DMS79 (cell line): ENCODE results near the gene C11orf86.
"Not testable (repeated sequence)": the region's sequence is repeated elsewhere in the genome, so short reads cannot be mapped to it uniquely, and the experiment has no call there.

Experiments
- DNase-seq: peaks from one replicate; lab custom pipeline; 2025; lab: John Stamatoyannopoulos, UW

Gene C11orf86, protein sequence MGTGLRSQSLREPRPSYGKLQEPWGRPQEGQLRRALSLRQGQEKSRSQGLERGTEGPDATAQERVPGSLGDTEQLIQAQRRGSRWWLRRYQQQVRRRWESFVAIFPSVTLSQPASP

DNA sequence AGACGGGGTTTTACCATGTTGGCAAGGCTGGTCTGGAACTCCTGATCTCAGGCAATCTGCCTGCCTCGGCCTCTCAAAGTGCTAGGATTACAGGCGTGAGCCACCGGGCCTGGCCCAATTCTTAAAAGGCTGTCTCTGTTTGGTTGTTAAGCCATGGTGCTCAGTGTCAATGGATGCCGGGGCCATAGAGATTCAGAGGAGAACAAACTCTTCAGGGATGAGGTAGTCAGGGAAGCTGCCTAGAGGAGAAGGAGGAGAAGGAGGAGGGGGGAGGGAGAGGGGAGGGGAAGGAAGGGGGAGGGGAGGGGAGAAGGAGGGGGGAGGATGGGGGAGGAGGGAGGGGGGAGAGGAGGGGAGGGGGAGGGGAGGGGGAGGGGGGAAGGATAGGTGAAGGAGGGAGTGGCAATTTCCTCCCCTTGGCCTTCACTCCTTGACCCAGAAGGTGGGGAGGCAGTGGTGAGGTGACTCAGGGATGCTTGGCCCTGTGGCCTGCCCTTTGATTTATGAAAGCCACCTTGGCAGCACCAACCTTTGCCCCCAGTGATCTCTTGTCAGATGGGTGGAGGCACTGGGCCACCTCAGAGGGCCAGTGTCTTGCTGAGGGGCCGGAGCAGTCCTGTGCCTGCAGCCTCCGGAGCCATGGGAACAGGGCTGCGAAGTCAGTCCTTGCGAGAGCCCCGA lies at the start of gene C11orf86:
C11orf86 (plus strand) TSS at position 581 of the 681 bp plus-strand sequence; CDS start at position 640, 59 bp downstream.
- no peak for DNase-seq

DNA sequence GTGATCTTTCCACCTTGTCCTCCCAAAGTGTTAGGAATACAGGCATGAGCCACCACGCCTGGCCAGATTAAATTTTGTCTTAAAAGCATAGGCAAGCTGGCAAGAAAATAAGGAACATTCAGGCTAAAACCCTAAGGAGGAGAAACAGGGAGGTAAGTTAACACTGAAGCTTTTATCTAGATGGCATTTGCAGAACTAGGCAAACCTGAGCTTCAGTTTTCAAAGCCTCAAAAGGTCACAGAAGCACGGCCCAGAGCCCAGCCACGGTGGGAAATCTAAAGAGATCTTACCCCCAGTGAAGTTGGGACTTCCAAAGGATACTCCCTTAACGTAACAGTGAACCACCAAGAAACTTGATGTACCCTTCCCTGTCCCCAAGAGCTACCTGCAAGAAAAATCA lies 45.4 kb upstream of the C11orf86 start:
- no peak for DNase-seq

DNA sequence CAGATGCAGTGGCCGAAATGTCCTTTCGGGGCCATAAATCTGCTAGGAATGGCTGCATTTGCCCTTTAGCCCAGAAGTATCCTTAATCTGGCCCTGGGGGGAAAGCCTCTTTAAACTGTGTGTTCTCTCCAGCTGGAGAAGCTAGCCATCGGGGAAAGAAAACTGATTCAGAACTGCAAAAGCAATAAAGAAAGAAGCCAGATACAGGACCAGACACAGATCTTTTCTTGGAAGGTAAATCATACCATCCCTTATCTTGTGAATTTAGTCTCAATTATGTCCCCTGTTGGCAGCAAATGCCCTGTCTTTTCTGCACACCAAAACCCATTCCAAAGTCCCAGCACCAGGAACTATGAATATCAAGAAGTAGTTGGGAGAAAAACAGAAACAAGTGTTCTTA lies 42.6 kb upstream of the C11orf86 start:
- DNase-seq = no peak

DNA sequence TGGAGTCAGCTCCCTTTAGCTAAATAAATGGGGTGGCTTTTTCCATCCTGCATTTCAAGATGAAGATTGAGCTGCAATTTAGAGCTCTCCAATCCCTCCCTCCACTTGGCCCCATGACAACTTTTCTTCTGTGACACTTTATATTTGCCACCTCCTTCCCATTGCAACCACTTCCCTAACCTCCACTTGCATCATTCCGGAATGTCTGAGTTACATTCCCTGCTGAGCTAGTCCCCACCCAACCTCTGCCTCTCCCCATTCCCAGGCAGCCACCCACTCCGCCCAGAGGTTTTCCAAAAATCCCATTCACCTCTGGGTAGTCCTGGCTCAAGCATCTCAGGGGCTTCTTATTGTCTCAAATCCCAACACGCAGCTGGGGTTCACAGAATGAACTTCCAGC lies 41.6 kb upstream of the C11orf86 start:
- DNase-seq = no peak

DNA sequence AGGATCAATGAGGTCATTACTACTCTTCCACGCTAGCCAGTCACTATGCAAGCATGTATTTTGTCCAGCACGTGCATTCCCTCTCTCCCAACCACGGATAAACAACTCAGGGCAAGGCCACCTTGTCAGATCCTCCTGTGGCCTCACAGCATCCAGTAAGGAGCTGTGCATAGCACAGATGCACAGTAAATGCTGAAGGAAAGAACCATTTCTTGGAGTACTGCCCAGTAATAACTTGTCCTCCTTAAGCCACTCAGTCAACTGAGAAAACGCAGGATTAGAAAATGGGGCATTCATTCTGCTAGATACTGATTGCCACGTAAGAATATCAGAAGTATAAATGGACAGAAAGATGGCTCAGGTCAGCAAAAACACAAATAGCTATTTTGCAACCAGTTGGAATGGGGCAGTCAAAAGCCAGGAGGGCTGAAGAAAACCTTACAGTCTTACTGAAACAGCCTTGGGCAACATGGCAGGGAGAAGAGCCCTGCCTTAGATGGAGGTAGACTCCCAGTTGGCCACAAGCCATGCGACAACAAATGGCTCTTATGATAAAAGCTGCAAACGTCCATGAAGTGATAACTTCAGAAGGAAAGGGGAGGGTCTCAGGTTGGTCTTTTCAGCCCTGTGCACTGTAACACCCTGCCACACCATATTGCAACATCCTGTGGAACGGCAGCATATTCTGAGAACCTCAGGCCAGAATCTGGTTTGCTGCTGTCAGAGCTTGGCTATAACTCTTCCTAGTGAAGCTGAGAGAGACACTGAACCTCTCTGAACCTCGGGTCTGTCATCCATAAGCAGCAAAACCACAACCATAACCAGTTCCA lies 39.9 kb upstream of the C11orf86 start:
- DNase-seq = no peak

DNA sequence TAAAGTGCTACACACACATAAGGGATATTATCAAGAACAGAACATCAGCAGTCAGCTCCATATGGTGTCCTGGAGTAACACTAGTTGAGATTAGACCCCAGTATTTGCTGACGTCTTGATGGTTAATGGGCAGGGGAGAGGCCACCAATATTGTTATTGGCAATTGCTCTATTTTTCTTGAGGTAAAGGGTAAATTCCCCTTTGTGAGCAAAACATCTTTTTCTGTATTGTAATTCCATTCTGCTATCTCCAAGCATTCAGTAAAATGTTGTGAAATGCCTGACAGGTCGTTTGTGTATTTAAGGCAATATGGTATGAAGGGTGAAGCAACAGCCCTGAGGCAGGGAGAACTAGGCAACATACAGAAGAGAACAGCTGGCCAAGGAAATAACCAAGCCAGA lies 38.8 kb upstream of the C11orf86 start:
- DNase-seq = no peak

DNA sequence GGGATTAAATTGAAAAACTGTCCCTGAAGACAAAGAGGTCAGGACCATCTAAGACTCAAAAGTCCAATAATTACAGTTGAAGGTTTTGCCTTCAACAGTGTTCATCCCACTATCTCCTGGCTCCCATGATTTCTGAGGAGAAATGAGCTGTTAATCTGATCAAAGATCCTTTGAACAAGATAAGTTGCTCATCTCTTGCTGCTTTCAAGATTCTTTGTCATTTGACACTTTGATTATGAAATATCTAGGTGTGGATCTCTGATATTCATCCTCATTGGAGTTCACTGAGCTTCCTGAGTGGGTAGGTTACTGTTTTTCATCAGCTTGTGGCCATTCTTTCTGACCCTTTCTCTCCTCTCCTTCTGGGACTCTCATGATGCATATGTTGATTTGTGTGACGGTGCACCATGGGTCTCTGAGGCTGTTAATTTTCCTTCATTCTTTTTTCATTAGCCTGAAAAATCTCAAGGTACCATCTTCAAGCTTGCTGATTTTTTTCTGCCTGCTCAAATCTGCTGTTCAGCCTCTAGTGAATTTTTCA lies 37.8 kb upstream of the C11orf86 start:
- no peak for DNase-seq

DNA sequence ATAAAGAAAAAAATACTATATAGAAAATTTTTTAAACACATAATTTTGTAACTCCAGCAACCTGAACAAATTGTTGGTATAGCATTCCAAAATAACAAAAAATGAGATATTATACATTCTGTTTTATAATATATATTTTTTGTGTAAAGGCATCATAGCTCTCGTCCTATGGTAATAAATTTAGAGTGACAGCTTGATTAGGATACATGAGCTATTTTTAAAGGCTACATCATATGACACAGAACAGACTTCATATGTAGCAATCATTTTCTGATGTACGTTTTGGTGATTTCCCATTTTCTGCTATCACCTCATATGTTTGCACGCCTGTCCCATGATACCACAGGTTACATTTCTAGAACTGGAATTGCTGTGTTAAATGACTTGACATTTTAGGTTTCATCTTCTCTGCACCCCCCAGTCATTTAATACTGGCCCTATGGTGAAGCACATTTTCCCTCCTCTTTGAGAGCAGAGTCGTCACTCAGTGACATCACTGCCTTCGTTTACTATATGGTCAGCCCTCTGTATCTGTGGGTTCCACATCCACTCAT lies 36.4 kb upstream of the C11orf86 start:
- no peak for DNase-seq

DNA sequence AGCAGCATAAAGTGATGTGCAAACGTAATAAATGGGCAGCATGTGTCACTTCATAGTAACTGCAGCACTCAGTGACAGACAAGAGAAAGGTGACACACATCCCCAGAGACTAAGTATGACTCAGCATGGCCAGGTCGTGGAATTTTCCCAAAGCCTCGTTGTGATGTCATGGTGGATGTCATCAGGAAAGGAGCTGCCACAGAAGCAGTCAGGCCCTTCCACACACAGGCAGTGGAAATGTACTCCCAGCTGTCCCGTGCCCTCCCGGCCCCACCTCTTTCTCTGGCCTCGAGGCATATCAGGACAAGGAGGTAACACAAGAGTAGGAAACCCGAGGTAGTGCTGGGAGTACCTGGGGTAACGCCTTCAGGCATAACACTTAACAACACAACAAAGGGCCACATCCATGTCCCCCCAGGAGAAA lies 25.0 kb upstream of the C11orf86 start:
- no peak for DNase-seq

- DNase-seq = no peak
These were observed 24.0 kb upstream of the C11orf86 start for GRCh38 chr11:66951135-66951534.

DNA sequence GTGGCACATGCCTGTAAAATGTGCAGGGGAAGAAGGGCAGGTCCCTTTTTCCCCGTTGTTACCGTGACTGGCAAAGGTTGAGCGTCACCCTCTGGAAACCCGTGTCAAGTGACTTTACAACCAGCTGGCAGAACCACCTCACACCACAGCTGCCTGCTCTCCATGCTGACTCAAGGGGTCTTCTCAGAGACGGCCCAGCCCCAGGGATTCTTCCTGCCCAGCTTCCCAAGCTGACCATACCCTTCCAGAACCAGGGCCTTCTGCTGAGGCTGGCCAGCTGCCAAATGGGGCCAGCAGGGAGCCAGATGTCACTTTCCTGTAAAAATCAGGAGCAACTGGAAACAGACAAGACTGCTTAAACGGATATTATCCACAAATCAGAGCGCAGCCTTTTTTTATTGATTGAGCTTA lies 23.2 kb upstream of the C11orf86 start:
- DNase-seq = peak; percentile 83

DNA sequence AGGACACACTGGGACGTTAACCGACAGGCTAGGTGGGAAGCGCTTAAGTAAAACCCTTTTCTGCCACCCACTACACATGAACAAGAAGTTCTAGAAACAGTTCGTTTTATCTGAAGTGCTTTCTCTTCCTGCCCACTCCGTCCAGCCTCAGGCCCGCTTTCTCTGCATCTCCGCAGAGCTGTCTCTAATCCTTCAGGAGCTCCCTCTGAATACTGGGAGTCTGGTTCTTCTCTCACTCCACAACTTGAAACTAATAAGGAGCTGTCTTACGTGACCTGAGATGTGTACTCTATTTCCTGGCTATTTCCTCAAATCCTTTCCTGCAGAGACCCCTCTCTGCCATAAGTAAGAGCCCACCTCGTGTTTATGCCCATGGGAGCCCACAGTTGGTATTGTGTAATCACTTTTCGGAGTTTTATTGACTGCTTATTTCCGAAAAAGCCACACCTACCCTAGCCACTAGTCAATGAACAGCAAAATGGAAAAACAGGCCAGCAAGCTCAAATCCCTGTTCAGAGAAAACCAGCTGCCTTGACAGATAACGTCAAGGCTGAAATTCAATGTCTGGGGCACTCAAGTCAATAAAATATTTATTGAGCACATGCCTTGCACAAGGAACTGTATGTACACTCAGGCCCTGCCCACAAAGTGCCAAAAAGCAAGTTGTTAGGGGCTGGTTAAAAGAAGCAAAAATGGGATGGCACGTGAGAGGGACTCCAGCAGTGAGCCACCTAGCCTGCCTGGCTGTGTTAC lies 21.8 kb upstream of the C11orf86 start:
- DNase-seq = no peak

GRCh38 chr11:66956689-66957290 lies 18.3 kb upstream of the C11orf86 start:
- DNase-seq = no peak

GRCh38 chr11:66957971-66958231 lies 17.2 kb upstream of the C11orf86 start:
- DNase-seq = no peak

DNA sequence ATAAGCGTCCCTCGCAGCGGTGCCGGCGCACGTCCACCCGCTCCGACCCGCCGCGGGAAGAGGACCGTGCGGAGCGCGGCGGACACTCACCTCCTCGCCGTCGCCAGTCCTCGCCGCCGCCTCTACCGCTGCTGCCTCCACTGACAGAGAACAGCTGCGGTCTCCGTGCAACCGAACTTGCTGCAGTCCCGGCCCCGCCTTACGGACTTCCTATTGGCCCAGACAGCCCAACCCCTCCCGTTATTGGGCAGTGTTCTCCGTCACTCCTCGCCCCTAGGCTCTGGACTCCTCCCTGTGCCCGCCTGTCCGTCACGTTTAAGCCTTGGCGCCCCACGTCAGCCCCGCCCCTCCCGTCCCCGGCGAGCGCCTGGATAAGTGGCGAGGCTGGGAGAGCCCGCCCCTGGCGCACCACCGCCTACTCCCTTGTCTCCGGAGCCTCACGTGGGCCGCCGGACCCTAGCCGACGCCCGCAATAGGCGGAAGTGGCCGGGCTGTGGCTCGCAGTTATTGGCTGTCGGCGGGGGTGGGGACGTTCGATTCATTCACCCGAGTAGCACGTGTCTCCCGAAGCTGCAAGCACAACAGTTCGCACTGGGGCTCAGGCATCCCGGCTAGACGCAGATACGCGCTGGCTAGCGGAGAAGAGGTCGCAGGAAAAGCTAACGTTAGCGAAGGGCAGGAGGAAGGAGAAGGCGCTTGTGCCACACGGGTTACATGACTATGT lies 16.7 kb upstream of the C11orf86 start, which contains the start of gene PC:
PC (minus strand) TSS at position 152 of the 724 bp plus-strand sequence. CDS start 86,224 bp downstream, outside the sequence.
- peak; percentile 99 for DNase-seq

- no peak for DNase-seq
These were observed 16.2 kb upstream of the C11orf86 start for GRCh38 chr11:66958956-66959274.

DNA sequence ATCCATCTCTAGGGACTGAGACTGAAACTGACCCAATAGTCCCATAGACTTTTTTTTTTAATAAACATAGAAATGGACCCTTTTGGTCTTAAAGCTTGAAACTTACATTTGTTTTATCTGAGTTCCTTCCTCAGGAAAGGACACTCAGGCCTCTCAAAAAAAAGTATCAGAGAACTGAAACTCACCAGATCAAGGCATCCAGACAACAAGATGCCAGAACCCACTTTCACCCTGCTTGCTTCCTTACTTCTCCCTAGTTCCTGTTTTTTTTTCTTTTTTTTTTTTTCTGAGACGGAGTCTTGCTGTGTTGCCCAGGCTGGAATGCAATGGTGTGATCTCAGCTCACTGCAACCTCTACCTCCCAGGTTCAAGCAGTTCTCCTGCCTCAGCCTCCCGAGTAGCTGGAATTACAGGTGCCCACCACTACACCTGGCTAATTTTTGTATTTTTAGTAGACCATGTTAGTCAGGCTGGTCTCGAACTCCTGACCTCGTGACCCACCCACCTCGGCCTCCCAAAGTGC lies 13.4 kb upstream of the C11orf86 start:
- not testable (repeated sequence) for DNase-seq

- no peak for DNase-seq
These were observed 12.9 kb upstream of the C11orf86 start for GRCh38 chr11:66962247-66962646.

- no peak for DNase-seq
These were observed 12.3 kb upstream of the C11orf86 start for GRCh38 chr11:66962801-66963200.

DNA sequence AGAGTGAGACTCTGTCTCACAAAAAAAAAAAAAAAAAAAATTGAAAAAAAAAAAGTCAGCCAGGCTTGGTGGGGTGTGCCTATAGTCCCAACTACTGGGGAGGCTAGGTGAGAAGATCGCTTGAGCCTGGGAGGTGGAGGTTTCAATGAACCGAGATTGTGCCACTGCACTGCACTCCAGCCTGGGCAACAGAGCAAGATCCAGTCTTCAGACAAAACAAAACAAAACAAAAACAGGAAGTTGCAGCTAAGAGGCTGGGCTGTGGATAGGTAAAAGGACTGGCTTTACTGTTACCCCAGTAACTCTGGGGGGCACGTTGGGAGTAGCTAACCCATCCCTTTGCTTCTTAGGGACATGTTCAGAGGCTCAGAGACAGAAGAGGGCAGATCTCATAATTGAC lies 10.6 kb upstream of the C11orf86 start:
- DNase-seq = no peak

DNA sequence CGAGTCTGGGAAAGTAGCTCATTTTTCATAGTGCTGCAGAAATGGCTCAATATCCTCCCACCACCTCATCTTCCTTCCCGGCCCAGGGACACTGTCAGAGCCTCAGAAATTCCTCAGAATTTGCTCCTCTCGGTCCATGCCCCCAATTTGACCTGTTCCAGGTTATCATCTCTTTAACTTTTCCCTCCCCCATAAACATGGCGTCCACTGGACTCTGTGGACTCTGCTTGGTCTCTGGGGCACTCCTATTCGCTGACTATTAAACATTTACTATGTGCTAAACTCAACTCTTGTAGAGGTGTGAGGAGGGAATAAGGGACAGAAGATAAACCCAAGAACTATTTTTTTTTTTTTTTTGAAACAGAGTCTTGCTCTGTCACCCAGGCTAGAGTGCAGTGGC lies 8.8 kb upstream of the C11orf86 start:
- no peak for DNase-seq
